ENCODE measurements around the gene DNAJC7.

DNA sequence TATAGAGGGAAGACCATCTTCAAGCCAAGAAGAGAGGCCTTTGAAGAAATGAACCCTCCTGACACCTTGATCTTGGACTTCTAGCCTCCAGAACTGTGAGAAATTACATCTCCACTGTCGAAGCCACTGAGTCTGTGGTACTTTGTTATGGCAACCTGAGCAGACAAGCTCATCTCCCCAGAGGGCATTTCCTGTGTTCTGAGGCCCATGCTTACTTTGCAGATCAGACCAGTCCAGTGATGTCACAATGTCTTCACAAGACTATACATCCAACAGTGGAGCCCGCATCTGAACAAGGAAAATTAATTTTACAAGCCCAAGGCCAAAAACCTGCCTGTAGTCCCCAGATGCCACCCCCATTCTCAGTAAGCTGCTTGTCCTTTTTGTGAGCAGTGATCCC is 48.0 kb upstream of the DNAJC7 start:
- TF ChIP-seq TOX (CRISPR knock-in tag; IDR thresholded peaks at IDR 0.05; ENCODE audit: borderline replicate concordance) (no peak), RARB (CRISPR knock-in tag; IDR thresholded peaks at IDR 0.05) (no peak)
- TF ChIP-seq, protein P1, sequence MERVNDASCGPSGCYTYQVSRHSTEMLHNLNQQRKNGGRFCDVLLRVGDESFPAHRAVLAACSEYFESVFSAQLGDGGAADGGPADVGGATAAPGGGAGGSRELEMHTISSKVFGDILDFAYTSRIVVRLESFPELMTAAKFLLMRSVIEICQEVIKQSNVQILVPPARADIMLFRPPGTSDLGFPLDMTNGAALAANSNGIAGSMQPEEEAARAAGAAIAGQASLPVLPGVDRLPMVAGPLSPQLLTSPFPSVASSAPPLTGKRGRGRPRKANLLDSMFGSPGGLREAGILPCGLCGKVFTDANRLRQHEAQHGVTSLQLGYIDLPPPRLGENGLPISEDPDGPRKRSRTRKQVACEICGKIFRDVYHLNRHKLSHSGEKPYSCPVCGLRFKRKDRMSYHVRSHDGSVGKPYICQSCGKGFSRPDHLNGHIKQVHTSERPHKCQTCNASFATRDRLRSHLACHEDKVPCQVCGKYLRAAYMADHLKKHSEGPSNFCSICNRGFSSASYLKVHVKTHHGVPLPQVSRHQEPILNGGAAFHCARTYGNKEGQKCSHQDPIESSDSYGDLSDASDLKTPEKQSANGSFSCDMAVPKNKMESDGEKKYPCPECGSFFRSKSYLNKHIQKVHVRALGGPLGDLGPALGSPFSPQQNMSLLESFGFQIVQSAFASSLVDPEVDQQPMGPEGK (CRISPR knock-in tag; IDR thresholded peaks at IDR 0.05; ENCODE audit: borderline replicate concordance), result no peak

Measured in SK-N-SH treated with all-trans-retinoic acid at 6 μM for 48 hours (cell line).